HEK293 (cell line): ENCODE data around the gene FAM32A.

Source experiments
- CTCF ChIA-PET: fragments of 350-600 bp; formaldehyde crosslinking; extraction: SDS; loops from one replicate; lab custom pipeline; 2021; ENCODE audit warnings: antibody characterized with exemption; lab: Yijun Ruan, JAX
- POLR2A ChIA-PET: fragments of 300-600 bp; formaldehyde crosslinking; extraction: SDS; loops from one replicate; lab custom pipeline; 2020; ENCODE audit warnings: antibody characterized with exemption, inconsistent platforms; lab: Yijun Ruan, JAX
- H3K27ac ChIP-seq: fragments of 200-500 bp; sonication (Bioruptor generic); 2 replicates; pipeline ENCODE4 v1.5.1; 2014; ENCODE audit warnings: low read depth, low read length, control low read depth, inconsistent platforms; ENCODE audit errors: extremely low read depth
- H3K36me3 ChIP-seq, 2 experiments: fragments of 200-500 bp in 1 of 2; sonication (Bioruptor generic) in 1 of 2; 1 replicate in 1 of 2; 2 replicates in 1 of 2; pipeline ENCODE4 v1.5.1; 2014 to 2017; ENCODE audit warnings: inconsistent platforms in 2 of 2, low read length in 2 of 2; ENCODE audit not compliant: control insufficient read depth in 2 of 2, insufficient read depth in 1 of 2
- H3K4me1 ChIP-seq: fragments of 200-500 bp; sonication (Bioruptor generic); 2 replicates; pipeline ENCODE4 v1.5.1; 2014; ENCODE audit warnings: mild to moderate bottlenecking, low read length, inconsistent platforms; ENCODE audit not compliant: control insufficient read depth, insufficient read depth
- H3K4me3 ChIP-seq: 2 replicates; pipeline ENCODE4 v1.5.1; 2011; ENCODE audit warnings: low read depth, mild to moderate bottlenecking, control low read depth, low read length, moderate library complexity
- H3K9me3 ChIP-seq: fragments of 200-500 bp; sonication (Bioruptor generic); 2 replicates; pipeline ENCODE4 v1.5.1; 2014; ENCODE audit warnings: low read depth, low read length, inconsistent platforms; ENCODE audit not compliant: control insufficient read depth, insufficient read depth
- GLI2 ChIP-seq: fragments of 450-650 bp; formaldehyde crosslinking; IDR thresholded peaks from 2 replicates; pipeline ENCODE4; 2017; ENCODE audit warnings: missing biosample characterization, missing genetic modification characterization, low read depth, borderline replicate concordance
- ZIC2 ChIP-seq: fragments of 450-650 bp; formaldehyde crosslinking; IDR thresholded peaks from 2 replicates; pipeline ENCODE4 v1.5.1; 2016; ENCODE audit warnings: missing biosample characterization, missing genetic modification characterization
- ZNF114 ChIP-seq: fragments of 450-650 bp; formaldehyde crosslinking; IDR thresholded peaks from 2 replicates; pipeline ENCODE4 v1.5.0; 2017; ENCODE audit warnings: missing biosample characterization, missing genetic modification characterization
- ZNF248 ChIP-seq: fragments of 450-650 bp; formaldehyde crosslinking; IDR thresholded peaks from 2 replicates; pipeline ENCODE4 v1.5.1; 2017; ENCODE audit warnings: missing biosample characterization, missing genetic modification characterization
- ZNF391 ChIP-seq: fragments of 450-650 bp; formaldehyde crosslinking; IDR thresholded peaks from 2 replicates; pipeline ENCODE4 v1.5.1; 2016; ENCODE audit warnings: low read depth, missing biosample characterization, missing genetic modification characterization, borderline replicate concordance
- ZNF555 ChIP-seq: fragments of 450-650 bp; formaldehyde crosslinking; conservative IDR thresholded peaks from 2 replicates; pipeline ENCODE4 v1.5.1; 2017; ENCODE audit warnings: missing biosample characterization, mild to moderate bottlenecking, missing genetic modification characterization, inconsistent platforms
- ZNF600 ChIP-seq: fragments of 450-650 bp; formaldehyde crosslinking; IDR thresholded peaks from 2 replicates; pipeline ENCODE4 v1.5.1; 2016; ENCODE audit warnings: missing biosample characterization, missing genetic modification characterization
- ZNF610 ChIP-seq: fragments of 450-650 bp; formaldehyde crosslinking; IDR thresholded peaks from 2 replicates; pipeline ENCODE4 v1.5.1; 2016; ENCODE audit warnings: missing biosample characterization, missing genetic modification characterization, borderline replicate concordance
- ZNF654 ChIP-seq: fragments of 450-650 bp; formaldehyde crosslinking; IDR thresholded peaks from 2 replicates; pipeline ENCODE4 v1.5.1; 2016; ENCODE audit warnings: low read depth, missing biosample characterization, missing genetic modification characterization
- ZNF747 ChIP-seq: fragments of 450-650 bp; formaldehyde crosslinking; IDR thresholded peaks from 2 replicates; pipeline ENCODE4 v1.5.1; 2016; ENCODE audit warnings: missing biosample characterization, missing genetic modification characterization
- ZNF776 ChIP-seq: fragments of 450-650 bp; formaldehyde crosslinking; IDR thresholded peaks from 2 replicates; pipeline ENCODE4 v1.5.0; 2017; ENCODE audit warnings: missing biosample characterization, missing genetic modification characterization, borderline replicate concordance
- ZNF791 ChIP-seq: fragments of 450-650 bp; formaldehyde crosslinking; IDR thresholded peaks from 2 replicates; pipeline ENCODE4 v1.5.1; 2016; ENCODE audit warnings: missing biosample characterization, missing genetic modification characterization
- TF ChIP-seq, protein P1 (sequence below): fragments of 450-650 bp; formaldehyde crosslinking; IDR thresholded peaks from 2 replicates; pipeline ENCODE4 v1.5.1; 2016; ENCODE audit warnings: missing biosample characterization, missing genetic modification characterization, borderline replicate concordance
- TF ChIP-seq, protein P2 (sequence below): fragments of 450-650 bp; formaldehyde crosslinking; IDR thresholded peaks from 2 replicates; pipeline ENCODE4 v1.5.1; 2016; ENCODE audit warnings: missing biosample characterization, missing genetic modification characterization
- TF ChIP-seq, protein P3 (sequence below): fragments of 450-650 bp; formaldehyde crosslinking; IDR thresholded peaks from 2 replicates; pipeline ENCODE4 v1.5.1; 2016; ENCODE audit warnings: missing biosample characterization, missing genetic modification characterization
- TF ChIP-seq, protein P4 (sequence below): fragments of 450-650 bp; formaldehyde crosslinking; IDR thresholded peaks from 2 replicates; pipeline ENCODE4 v1.5.1; 2017; ENCODE audit warnings: missing biosample characterization, missing genetic modification characterization
- TF ChIP-seq, protein P5 (sequence below): fragments of 450-650 bp; formaldehyde crosslinking; IDR thresholded peaks from 2 replicates; pipeline ENCODE4 v1.5.1; 2016; ENCODE audit warnings: missing biosample characterization, missing genetic modification characterization, borderline replicate concordance
- TF ChIP-seq, protein P6 (sequence below): fragments of 450-650 bp; formaldehyde crosslinking; IDR thresholded peaks from 2 replicates; pipeline ENCODE4 v1.5.1; 2016; ENCODE audit warnings: missing biosample characterization, missing genetic modification characterization

The FAM32A gene

DNA sequence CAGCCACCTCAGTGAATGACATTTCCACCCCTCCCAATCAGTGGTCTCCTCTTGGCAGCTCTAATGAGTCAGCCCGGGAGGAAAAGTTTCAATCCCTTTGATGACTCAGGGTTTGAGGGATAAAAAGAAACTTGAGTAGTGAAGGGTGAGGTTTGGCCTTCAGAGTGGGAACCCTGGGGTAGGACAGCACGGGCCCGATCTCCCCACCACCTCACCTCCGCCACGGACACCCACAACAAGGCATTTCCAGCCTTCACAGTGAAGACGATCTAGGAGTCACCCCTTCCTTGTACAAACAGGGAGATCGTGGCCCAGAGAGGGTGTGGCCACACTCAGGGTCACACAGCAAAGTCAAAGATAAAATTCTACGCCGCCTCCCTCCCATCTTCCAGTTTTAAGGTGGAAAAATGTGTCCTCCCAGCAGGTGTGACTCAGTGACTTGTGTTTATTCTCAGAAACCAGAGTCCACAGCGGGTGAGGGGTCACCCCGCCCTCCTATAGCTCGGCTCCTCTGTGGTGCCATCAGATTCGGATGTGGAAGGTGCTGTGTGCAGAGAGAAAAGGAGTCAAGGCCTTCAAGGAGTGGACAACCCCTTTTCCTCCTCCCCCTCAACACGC lies 24.2 kb upstream of the FAM32A start (continued):
- no peak for TF ChIP-seq ZNF114
- TF ChIP-seq ZNF610 (tag by site-specific recombination) = no peak
- TF ChIP-seq, protein P1, sequence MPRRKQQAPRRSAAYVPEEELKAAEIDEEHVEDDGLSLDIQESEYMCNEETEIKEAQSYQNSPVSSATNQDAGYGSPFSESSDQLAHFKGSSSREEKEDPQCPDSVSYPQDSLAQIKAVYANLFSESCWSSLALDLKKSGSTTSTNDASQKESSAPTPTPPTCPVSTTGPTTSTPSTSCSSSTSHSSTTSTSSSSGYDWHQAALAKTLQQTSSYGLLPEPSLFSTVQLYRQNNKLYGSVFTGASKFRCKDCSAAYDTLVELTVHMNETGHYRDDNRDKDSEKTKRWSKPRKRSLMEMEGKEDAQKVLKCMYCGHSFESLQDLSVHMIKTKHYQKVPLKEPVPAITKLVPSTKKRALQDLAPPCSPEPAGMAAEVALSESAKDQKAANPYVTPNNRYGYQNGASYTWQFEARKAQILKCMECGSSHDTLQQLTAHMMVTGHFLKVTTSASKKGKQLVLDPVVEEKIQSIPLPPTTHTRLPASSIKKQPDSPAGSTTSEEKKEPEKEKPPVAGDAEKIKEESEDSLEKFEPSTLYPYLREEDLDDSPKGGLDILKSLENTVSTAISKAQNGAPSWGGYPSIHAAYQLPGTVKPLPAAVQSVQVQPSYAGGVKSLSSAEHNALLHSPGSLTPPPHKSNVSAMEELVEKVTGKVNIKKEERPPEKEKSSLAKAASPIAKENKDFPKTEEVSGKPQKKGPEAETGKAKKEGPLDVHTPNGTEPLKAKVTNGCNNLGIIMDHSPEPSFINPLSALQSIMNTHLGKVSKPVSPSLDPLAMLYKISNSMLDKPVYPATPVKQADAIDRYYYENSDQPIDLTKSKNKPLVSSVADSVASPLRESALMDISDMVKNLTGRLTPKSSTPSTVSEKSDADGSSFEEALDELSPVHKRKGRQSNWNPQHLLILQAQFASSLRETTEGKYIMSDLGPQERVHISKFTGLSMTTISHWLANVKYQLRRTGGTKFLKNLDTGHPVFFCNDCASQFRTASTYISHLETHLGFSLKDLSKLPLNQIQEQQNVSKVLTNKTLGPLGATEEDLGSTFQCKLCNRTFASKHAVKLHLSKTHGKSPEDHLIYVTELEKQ = 0 out of 2 replicates have a peak, but pooled peaks have one; percentile 13
- no peak for TF ChIP-seq ZNF391
- TF ChIP-seq GLI2 = no peak
- TF ChIP-seq, protein P2, sequence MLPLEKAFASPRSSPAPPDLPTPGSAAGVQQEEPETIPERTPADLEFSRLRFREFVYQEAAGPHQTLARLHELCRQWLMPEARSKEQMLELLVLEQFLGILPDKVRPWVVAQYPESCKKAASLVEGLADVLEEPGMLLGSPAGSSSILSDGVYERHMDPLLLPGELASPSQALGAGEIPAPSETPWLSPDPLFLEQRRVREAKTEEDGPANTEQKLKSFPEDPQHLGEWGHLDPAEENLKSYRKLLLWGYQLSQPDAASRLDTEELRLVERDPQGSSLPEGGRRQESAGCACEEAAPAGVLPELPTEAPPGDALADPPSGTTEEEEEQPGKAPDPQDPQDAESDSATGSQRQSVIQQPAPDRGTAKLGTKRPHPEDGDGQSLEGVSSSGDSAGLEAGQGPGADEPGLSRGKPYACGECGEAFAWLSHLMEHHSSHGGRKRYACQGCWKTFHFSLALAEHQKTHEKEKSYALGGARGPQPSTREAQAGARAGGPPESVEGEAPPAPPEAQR (tag by site-specific recombination) = no peak
- TF ChIP-seq ZNF248 (tag by site-specific recombination) = no peak
- TF ChIP-seq ZNF791 (tag by site-specific recombination) = no peak
- TF ChIP-seq, protein P3, sequence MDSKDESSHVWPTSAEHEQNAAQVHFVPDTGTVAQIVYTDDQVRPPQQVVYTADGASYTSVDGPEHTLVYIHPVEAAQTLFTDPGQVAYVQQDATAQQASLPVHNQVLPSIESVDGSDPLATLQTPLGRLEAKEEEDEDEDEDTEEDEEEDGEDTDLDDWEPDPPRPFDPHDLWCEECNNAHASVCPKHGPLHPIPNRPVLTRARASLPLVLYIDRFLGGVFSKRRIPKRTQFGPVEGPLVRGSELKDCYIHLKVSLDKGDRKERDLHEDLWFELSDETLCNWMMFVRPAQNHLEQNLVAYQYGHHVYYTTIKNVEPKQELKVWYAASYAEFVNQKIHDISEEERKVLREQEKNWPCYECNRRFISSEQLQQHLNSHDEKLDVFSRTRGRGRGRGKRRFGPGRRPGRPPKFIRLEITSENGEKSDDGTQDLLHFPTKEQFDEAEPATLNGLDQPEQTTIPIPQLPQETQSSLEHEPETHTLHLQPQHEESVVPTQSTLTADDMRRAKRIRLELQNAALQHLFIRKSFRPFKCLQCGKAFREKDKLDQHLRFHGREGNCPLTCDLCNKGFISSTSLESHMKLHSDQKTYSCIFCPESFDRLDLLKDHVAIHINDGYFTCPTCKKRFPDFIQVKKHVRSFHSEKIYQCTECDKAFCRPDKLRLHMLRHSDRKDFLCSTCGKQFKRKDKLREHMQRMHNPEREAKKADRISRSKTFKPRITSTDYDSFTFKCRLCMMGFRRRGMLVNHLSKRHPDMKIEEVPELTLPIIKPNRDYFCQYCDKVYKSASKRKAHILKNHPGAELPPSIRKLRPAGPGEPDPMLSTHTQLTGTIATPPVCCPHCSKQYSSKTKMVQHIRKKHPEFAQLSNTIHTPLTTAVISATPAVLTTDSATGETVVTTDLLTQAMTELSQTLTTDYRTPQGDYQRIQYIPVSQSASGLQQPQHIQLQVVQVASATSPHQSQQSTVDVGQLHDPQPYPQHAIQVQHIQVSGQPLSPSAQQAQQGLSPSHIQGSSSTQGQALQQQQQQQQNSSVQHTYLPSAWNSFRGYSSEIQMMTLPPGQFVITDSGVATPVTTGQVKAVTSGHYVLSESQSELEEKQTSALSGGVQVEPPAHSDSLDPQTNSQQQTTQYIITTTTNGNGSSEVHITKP (tag by site-specific recombination) = peak; percentile 74

DNA sequence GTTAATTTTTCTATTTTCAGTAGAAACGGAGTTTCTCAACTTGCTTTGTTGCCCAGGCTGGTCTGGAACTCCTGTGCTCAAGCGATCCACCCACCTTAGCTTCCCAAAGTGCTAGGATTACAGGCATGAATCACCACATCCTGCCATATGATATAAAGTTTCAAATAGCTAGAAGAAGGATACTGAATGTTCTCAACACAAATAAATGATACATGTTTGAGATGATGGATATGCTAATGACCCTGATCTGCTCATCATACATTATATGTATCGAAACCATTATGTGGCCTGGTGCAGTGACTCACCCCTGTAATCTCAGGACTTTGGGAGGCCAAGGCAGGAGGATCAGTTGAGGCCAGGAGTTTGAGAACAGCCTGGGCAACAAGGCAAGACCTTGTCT lies 23.4 kb upstream of the FAM32A start:
- no peak overlapping the region for H3K4me3 ChIP-seq
- H3K4me1 ChIP-seq = no peaks in the 10 kb centered on the region
- no peaks in the 10 kb centered on the region for H3K36me3 ChIP-seq
- H3K27ac ChIP-seq = no peak overlapping the region
- no peaks in the 10 kb centered on the region for H3K9me3 ChIP-seq
- ChIA-PET POLR2A (interaction anchor here (0.6 to 1.1 kb wide), 6 partner anchors 15 to 496 kb away, joined by 3 to 7 read pairs (median 6); partner anchors contain the start of gene FAM32A), CTCF (interaction anchor here (0.6 to 1.1 kb wide), 3 partner anchors 24 to 209 kb away, joined by 3 to 4 read pairs (median 3); partner anchors contain the start of gene FAM32A)
- no peak for TF ChIP-seq ZNF747 (tag by site-specific recombination)
- TF ChIP-seq ZNF654 (tag by site-specific recombination) = no peak
- TF ChIP-seq, protein P4, sequence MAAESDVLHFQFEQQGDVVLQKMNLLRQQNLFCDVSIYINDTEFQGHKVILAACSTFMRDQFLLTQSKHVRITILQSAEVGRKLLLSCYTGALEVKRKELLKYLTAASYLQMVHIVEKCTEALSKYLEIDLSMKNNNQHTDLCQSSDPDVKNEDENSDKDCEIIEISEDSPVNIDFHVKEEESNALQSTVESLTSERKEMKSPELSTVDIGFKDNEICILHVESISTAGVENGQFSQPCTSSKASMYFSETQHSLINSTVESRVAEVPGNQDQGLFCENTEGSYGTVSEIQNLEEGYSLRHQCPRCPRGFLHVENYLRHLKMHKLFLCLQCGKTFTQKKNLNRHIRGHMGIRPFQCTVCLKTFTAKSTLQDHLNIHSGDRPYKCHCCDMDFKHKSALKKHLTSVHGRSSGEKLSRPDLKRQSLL = no peak
- TF ChIP-seq GLI2 = no peak
- TF ChIP-seq, protein P5, sequence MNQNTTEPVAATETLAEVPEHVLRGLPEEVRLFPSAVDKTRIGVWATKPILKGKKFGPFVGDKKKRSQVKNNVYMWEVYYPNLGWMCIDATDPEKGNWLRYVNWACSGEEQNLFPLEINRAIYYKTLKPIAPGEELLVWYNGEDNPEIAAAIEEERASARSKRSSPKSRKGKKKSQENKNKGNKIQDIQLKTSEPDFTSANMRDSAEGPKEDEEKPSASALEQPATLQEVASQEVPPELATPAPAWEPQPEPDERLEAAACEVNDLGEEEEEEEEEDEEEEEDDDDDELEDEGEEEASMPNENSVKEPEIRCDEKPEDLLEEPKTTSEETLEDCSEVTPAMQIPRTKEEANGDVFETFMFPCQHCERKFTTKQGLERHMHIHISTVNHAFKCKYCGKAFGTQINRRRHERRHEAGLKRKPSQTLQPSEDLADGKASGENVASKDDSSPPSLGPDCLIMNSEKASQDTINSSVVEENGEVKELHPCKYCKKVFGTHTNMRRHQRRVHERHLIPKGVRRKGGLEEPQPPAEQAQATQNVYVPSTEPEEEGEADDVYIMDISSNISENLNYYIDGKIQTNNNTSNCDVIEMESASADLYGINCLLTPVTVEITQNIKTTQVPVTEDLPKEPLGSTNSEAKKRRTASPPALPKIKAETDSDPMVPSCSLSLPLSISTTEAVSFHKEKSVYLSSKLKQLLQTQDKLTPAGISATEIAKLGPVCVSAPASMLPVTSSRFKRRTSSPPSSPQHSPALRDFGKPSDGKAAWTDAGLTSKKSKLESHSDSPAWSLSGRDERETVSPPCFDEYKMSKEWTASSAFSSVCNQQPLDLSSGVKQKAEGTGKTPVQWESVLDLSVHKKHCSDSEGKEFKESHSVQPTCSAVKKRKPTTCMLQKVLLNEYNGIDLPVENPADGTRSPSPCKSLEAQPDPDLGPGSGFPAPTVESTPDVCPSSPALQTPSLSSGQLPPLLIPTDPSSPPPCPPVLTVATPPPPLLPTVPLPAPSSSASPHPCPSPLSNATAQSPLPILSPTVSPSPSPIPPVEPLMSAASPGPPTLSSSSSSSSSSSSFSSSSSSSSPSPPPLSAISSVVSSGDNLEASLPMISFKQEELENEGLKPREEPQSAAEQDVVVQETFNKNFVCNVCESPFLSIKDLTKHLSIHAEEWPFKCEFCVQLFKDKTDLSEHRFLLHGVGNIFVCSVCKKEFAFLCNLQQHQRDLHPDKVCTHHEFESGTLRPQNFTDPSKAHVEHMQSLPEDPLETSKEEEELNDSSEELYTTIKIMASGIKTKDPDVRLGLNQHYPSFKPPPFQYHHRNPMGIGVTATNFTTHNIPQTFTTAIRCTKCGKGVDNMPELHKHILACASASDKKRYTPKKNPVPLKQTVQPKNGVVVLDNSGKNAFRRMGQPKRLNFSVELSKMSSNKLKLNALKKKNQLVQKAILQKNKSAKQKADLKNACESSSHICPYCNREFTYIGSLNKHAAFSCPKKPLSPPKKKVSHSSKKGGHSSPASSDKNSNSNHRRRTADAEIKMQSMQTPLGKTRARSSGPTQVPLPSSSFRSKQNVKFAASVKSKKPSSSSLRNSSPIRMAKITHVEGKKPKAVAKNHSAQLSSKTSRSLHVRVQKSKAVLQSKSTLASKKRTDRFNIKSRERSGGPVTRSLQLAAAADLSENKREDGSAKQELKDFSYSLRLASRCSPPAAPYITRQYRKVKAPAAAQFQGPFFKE (tag by site-specific recombination) = no peak
- TF ChIP-seq, protein P6, sequence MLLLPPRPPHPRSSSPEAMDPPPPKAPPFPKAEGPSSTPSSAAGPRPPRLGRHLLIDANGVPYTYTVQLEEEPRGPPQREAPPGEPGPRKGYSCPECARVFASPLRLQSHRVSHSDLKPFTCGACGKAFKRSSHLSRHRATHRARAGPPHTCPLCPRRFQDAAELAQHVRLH (tag by site-specific recombination) = no peak
- TF ChIP-seq ZIC2 (tag by site-specific recombination) = no peak
- peak; percentile 70 for TF ChIP-seq ZNF600 (tag by site-specific recombination)
- TF ChIP-seq ZNF555 = no peak
- no peak for TF ChIP-seq ZNF776 (tag by site-specific recombination)
